ENCODE measurements around the gene CCNB1IP1. TPM values are rescaled to one million over a fixed set of nuclear protein-coding genes. Genes with fewer than 3 reads are reported as not detected.
A peak's percentile ranks its signal among the peaks of the same experiment; 100 is the strongest.
"Not testable (repeated sequence)": the region's sequence is repeated elsewhere in the genome, so short reads cannot be mapped to it uniquely, and the experiment has no call there.

Gene CCNB1IP1
- total RNA-seq, 2 experiments from 2014 or later: 79.0 to 82.7 TPM

DNA sequence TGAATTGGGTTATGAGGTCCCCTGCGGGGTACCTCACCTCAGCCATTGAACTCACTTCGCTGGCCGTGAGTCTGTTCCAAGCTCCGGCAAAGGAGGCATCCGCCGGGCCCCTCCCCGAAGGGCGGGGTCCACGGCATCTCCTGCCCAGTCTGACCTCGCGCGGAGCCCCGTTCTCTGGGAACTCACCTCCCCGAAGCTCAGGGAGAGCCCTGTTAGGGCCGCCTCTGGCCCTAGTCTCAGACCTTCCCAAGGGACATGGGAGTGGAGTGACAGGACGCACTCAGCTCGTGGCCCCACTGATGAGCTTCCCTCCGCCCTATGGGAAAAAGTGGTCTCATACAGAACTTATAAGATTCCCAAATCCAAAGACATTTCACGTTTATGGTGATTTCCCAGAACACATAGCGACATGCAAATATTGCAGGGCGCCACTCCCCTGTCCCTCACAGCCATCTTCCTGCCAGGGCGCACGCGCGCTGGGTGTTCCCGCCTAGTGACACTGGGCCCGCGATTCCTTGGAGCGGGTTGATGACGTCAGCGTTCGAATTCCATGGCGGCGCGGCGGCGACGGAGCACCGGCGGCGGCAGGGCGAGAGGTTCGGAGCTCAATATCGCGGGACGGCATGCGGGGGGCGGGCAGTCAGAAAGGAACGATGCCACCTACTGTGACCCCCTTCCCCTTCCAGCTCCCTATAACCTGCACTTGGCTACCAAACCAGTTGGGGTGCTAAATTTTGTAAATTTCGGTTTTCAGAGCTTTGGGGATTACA, 10.2 kb upstream of the CCNB1IP1 start, which contains the start of gene PARP2:
Gene PARP2, plus strand, starts transcription at position 544 of the 770 bp plus-strand sequence. Its CDS starts 7 bp downstream, at position 551.
- H3K36me3 Mint-ChIP-seq (ENCODE audit: low read depth): peaks cover 24% of the 10 kb centered on the region

DNA sequence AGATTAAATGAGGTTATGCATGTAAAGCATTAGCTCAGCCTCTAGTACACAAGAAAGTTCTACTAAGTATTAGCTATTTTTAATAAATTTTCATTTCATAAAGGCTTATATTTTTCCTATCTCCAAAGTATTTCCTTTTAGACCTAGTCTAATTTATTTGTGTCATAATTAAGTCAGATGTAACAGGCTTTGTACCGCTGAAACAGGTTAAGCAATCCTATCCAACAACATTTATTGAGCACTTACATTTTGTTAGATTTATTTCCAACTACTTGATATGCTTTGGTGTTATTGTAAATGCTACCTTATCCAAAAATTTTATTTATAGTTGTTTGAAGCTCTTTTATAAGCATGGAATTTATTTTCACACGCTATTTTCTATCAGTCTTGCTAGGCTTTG, 8.6 kb upstream of the CCNB1IP1 start:
- POLR2A ChIA-PET: interaction anchor here (0.7 to 2.7 kb wide), 5 partner anchors 9 to 174 kb away, joined by 3 to 40 read pairs (median 5); partner anchors contain the start of genes CCNB1IP1 and TEP1
- DNase-seq (no peak), ATAC-seq (no peak)
- H3K4me1 Mint-ChIP-seq (ENCODE audit: low read depth): peaks cover 11% of the 10 kb centered on the region
- no peak for TF ChIP-seq CTCF (IDR thresholded peaks at IDR 0.05)
- H3K9me3 Mint-ChIP-seq: no peaks in the 10 kb centered on the region
- H3K36me3 Mint-ChIP-seq (ENCODE audit: low read depth): peaks cover 17% of the 10 kb centered on the region
- CTCF ChIA-PET: interaction anchor here (1.0 to 10.2 kb wide), 2 partner anchors 12 to 120 kb away, joined by 3 to 125 read pairs; partner anchors contain the start of genes CCNB1IP1 and PIP4P1
- peak overlapping the region; percentile 89 for H3K4me3 Mint-ChIP-seq
- intact Hi-C loops (cut with micrococcal nuclease): loop anchor here (5.0 kb wide), 2 partner anchors 121 to 341 kb away; partner anchors contain the start of genes PIP4P1 and RNASE4
- H3K27ac Mint-ChIP-seq: no peak overlapping the region
- peaks cover 2% of the 10 kb centered on the region for H3K27me3 Mint-ChIP-seq

More for the DNA sequence above, 10.2 kb upstream of the CCNB1IP1 start, which contains the start of gene PARP2:
- DNase-seq (peak; percentile 96), ATAC-seq (peak; percentile 91)
- no peaks in the 10 kb centered on the region for H3K9me3 Mint-ChIP-seq
- peak within 1 kb of the TSS; percentile 89 for H3K4me3 Mint-ChIP-seq
- peak within 1 kb of the TSS; percentile 96 for H3K27ac Mint-ChIP-seq
- POLR2A ChIA-PET: interaction anchor here (0.6 to 2.7 kb wide), 32 partner anchors 9 to 340 kb away, joined by 3 to 40 read pairs (median 5); partner anchors contain the start of genes APEX1, CCNB1IP1, OSGEP and PIP4P1
- no peaks in the 10 kb centered on the region for H3K27me3 Mint-ChIP-seq
- intact Hi-C loops (cut with micrococcal nuclease): loop anchor here (1.0 to 5.0 kb wide), 3 partner anchors 119 to 339 kb away; partner anchors contain the start of genes PIP4P1 and RNASE4
- CTCF ChIA-PET: interaction anchor here (1.0 to 10.2 kb wide), 13 partner anchors 11 to 628 kb away, joined by 3 to 125 read pairs (median 4); partner anchors contain the start of genes APEX1, CCNB1IP1 and OSGEP
- H3K4me1 Mint-ChIP-seq (ENCODE audit: low read depth): peaks cover 11% of the 10 kb centered on the region
- TF ChIP-seq CTCF (IDR thresholded peaks at IDR 0.05): no peak

DNA sequence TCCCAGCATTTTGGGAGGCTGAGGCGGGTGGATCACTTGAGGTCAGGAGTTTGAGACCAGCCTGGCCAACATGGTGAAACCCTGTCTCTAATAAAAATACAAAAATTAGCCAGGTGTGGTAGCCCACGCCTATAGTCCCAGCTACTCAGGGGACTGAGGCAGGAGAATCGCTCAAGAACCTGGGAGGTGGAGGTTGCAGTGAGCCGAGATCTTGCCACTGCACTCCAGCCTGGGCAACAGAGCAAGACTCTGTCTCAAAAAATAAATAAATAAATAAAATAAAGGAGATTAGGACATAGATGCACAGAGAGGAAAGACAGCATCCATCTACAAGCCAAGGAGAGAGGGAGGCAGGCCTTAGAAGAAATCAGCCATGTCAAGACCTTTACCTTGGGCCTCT, 8.0 kb upstream of the CCNB1IP1 start:
- peaks cover 11% of the 10 kb centered on the region for H3K4me1 Mint-ChIP-seq (ENCODE audit: low read depth)
- not testable (repeated sequence) for H3K4me3 Mint-ChIP-seq, H3K27ac Mint-ChIP-seq, H3K27me3 Mint-ChIP-seq, H3K9me3 Mint-ChIP-seq, DNase-seq, ATAC-seq
- CTCF ChIA-PET: interaction anchor here (10.2 kb wide), 1 partner anchor 12 kb away, joined by 125 read pairs; the partner anchor contains the start of gene CCNB1IP1
- intact Hi-C loops (cut with micrococcal nuclease): loop anchor here (5.0 kb wide), 2 partner anchors 121 to 341 kb away; partner anchors contain the start of genes PIP4P1 and RNASE4
- peaks cover 14% of the 10 kb centered on the region for H3K36me3 Mint-ChIP-seq (ENCODE audit: low read depth)
- POLR2A ChIA-PET: interaction anchor here (1.1 to 1.3 kb wide), 2 partner anchors 34 to 73 kb away, joined by 4 to 6 read pairs; partner anchors contain the start of gene TEP1

DNA sequence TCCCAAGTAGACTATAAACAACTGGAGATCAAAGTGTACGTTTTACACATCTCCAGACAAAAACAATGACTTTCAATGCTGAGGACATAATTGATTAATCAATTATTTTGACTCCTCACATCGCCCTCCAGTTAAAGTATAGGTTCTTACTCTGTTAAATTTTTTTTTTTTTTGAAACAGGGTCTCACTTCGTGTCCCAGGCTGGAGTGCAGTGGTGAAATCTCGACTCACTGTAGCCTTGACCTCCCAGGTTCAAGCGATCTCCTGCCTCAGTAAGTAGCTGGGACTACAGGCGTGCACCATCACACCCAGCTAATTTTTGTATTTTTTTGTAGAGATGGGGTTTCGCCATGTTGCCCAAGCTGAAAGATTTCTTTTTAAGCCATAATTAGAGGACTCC, 938 bp upstream of the CCNB1IP1 start:
- H3K27me3 Mint-ChIP-seq: peaks cover 2% of the 10 kb centered on the region
- no peak for ATAC-seq
- no peak overlapping the region for H3K27ac Mint-ChIP-seq
- H3K4me3 Mint-ChIP-seq: no peak overlapping the region
- DNase-seq: no peak
- H3K4me1 Mint-ChIP-seq (ENCODE audit: low read depth): peaks cover 26% of the 10 kb centered on the region
- intact Hi-C loops (cut with micrococcal nuclease): loop anchor here (5.0 kb wide), 1 partner anchor 78 kb away; the partner anchor contains the start of gene TEP1
- peaks cover 20% of the 10 kb centered on the region for H3K36me3 Mint-ChIP-seq (ENCODE audit: low read depth)
- no peaks in the 10 kb centered on the region for H3K9me3 Mint-ChIP-seq
- CTCF ChIA-PET: interaction anchor here (1.0 to 9.4 kb wide), 3 partner anchors 8 to 121 kb away, joined by 4 to 125 read pairs (median 7); partner anchors contain the start of genes APEX1, OSGEP and PARP2
- TF ChIP-seq CTCF (IDR thresholded peaks at IDR 0.05): no peak
- POLR2A ChIA-PET: interaction anchor here (1.3 to 4.7 kb wide), 3 partner anchors 9 to 348 kb away, joined by 4 to 40 read pairs (median 9); partner anchors contain the start of genes PARP2 and PNP

DNA sequence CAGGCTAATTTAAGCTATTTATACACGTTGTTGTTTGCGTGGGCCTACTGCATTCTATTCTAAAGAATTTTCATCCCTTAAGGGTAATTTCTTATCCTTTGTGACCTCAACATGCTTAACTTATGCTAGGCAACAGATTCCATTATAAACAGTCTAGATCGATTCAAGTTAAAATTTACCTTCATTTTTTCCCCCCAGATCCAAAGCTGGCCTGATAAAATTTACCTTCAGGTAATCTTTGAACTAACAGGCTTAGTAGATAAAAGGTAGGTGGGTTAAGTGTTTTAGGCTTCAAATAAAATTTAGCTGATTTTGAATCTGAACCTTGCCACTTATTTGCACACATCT, 389 bp upstream of the CCNB1IP1 start:
- H3K4me3 Mint-ChIP-seq: peak overlapping the region; percentile 97
- ChIA-PET POLR2A (interaction anchor here (1.3 to 4.7 kb wide), 3 partner anchors 9 to 348 kb away, joined by 4 to 40 read pairs (median 9); partner anchors contain the start of genes PARP2 and PNP), CTCF (interaction anchor here (1.0 to 9.4 kb wide), 5 partner anchors 9 to 121 kb away, joined by 3 to 125 read pairs (median 4); partner anchors contain the start of genes APEX1, OSGEP and PARP2)
- H3K27me3 Mint-ChIP-seq: peaks cover 2% of the 10 kb centered on the region
- DNase-seq (no peak), ATAC-seq (no peak)
- H3K9me3 Mint-ChIP-seq: no peaks in the 10 kb centered on the region
- peaks cover 31% of the 10 kb centered on the region for H3K4me1 Mint-ChIP-seq (ENCODE audit: low read depth)
- intact Hi-C loops (cut with micrococcal nuclease): loop anchor here (5.0 kb wide), 1 partner anchor 79 kb away; the partner anchor contains the start of gene TEP1
- peaks cover 25% of the 10 kb centered on the region for H3K36me3 Mint-ChIP-seq (ENCODE audit: low read depth)
- peak overlapping the region; percentile 93 for H3K27ac Mint-ChIP-seq
- no peak for TF ChIP-seq CTCF (IDR thresholded peaks at IDR 0.05)
